Activated CD4-positive, alpha-beta T cell treated with anti-CD3 and anti-CD28 coated beads, Interleukin-2, amount 50 U/mL, for 16 hours (primary cell): ENCODE data around the gene SIRPA.

Experiments
- DNase-seq: peaks from one replicate; pipeline ENCODE4 v3.0.0-alpha.2; 2020

SIRPA gene

GRCh38 chr20:1888796-1889463, 6.3 kb upstream of the SIRPA start:
- DNase-seq: no peak

- no peak for DNase-seq
Measured at GRCh38 chr20:1890469-1891262, 4.5 kb upstream of the SIRPA start.

- no peak for DNase-seq
Measured at GRCh38 chr20:1891263-1892118, 3.7 kb upstream of the SIRPA start.

GRCh38 chr20:1892119-1892385, 3.2 kb upstream of the SIRPA start:
- DNase-seq: no peak

- DNase-seq: no peak
Measured at GRCh38 chr20:1893721-1894470, 1.3 kb upstream of the SIRPA start.

- no peak for DNase-seq
Measured at GRCh38 chr20:1894471-1894950, 696 bp upstream of the SIRPA start.

- DNase-seq: no peak
Measured at GRCh38 chr20:1895674-1896483, 672 bp downstream of the SIRPA start.

GRCh38 chr20:1896484-1897258, 1.5 kb downstream of the SIRPA start:
- no peak for DNase-seq

- DNase-seq: no peak
Measured at GRCh38 chr20:1897541-1897940, 2.3 kb downstream of the SIRPA start.

GRCh38 chr20:1897965-1898464, 2.8 kb downstream of the SIRPA start:
- DNase-seq: no peak

GRCh38 chr20:1898482-1899240, 3.5 kb downstream of the SIRPA start:
- no peak for DNase-seq

- DNase-seq: no peak
Measured at GRCh38 chr20:1899241-1899525, 4.0 kb downstream of the SIRPA start.

GRCh38 chr20:1900321-1900801, 5.2 kb downstream of the SIRPA start:
- DNase-seq: no peak

GRCh38 chr20:1901704-1902103, 6.5 kb downstream of the SIRPA start:
- no peak for DNase-seq

GRCh38 chr20:1902188-1902587, 7.0 kb downstream of the SIRPA start:
- DNase-seq: no peak

GRCh38 chr20:1904135-1904534, 8.9 kb downstream of the SIRPA start:
- DNase-seq: no peak

GRCh38 chr20:1905009-1905408, 9.8 kb downstream of the SIRPA start:
- no peak for DNase-seq

GRCh38 chr20:1905693-1906092, 10.5 kb downstream of the SIRPA start:
- DNase-seq: no peak

GRCh38 chr20:1906361-1907051, 11.3 kb downstream of the SIRPA start:
- no peak for DNase-seq

GRCh38 chr20:1907586-1907985, 12.4 kb downstream of the SIRPA start:
- DNase-seq: no peak
